IMR-90 (cell line): Measurements from ENCODE around the gene STXBP6. TPM values are rescaled to one million over a fixed set of nuclear protein-coding genes. Genes with fewer than 3 reads are reported as not detected.

Experiments
- ATAC-seq: fragments of 200-7000 bp; cut with Tn5 transposase; 2 replicates; pipeline ENCODE4 v1.9.1; 2020; ENCODE audit warnings: low read depth, mild to moderate bottlenecking, moderate library complexity
- BruUV-seq: library from RNA; stranded (reverse); fragments of 400-500 nt; replicated peaks from 2 replicates; lab custom pipeline; 2021; lab: Mats Ljungman, UMichigan
- CTCF ChIA-PET: fragments of 300-600 bp; formaldehyde crosslinking; extraction: SDS; loops from one replicate; lab custom pipeline; 2021; ENCODE audit warnings: antibody characterized with exemption; lab: Yijun Ruan, JAX
- POLR2A ChIA-PET: fragments of 300-600 bp; sonication (Branson Sonifier 250); formaldehyde crosslinking; loops from one replicate; lab custom pipeline; 2022; ENCODE audit warnings: antibody characterized with exemption; ENCODE audit not compliant: unreplicated experiment; lab: Charles Lee
- DNase-seq: peaks from one replicate; pipeline ENCODE4 v3.0.0; 2013
- H2AFZ ChIP-seq: replicated peaks from 2 replicates; pipeline ENCODE3; 2013; ENCODE audit warnings: low read length, mild to moderate bottlenecking; ENCODE audit not compliant: poor library complexity
- H2AK5ac ChIP-seq: 2 replicates; pipeline ENCODE4 v1.6.1; 2013; ENCODE audit warnings: low read depth, low read length, inconsistent platforms
- H2AK9ac ChIP-seq: replicated peaks from 2 replicates; pipeline ENCODE3; 2013; ENCODE audit warnings: mild to moderate bottlenecking, low read depth, low read length, moderate library complexity; ENCODE audit not compliant: poor library complexity
- H2BK120ac ChIP-seq: 2 replicates; pipeline ENCODE4 v1.6.1; 2013; ENCODE audit warnings: low read depth, low read length, inconsistent platforms
- H2BK15ac ChIP-seq: 3 replicates; pipeline ENCODE4 v1.6.1; 2013; ENCODE audit warnings: low read depth, low read length, inconsistent platforms
- H2BK20ac ChIP-seq: 2 replicates; pipeline ENCODE4 v1.6.1; 2013; ENCODE audit warnings: low read depth, mild to moderate bottlenecking, inconsistent platforms, low read length, moderate library complexity
- H2BK5ac ChIP-seq: 2 replicates; pipeline ENCODE4 v1.6.1; 2013; ENCODE audit warnings: mild to moderate bottlenecking, low read depth, low read length, inconsistent platforms; ENCODE audit not compliant: poor library complexity, severe bottlenecking
- H3K14ac ChIP-seq: replicated peaks from 2 replicates; pipeline ENCODE4 v1.6.1; 2013; ENCODE audit warnings: low read depth, low read length, inconsistent platforms
- H3K18ac ChIP-seq: 2 replicates; pipeline ENCODE4 v1.6.1; 2013; ENCODE audit warnings: low read depth, low read length, control low read depth
- H3K23ac ChIP-seq: 2 replicates; pipeline ENCODE4 v1.6.1; 2013; ENCODE audit warnings: low read depth, low read length, inconsistent platforms
- H3K27ac ChIP-seq: 2 replicates; pipeline ENCODE4 v1.5.1; 2013; ENCODE audit warnings: mild to moderate bottlenecking, control low read depth, low read length; ENCODE audit not compliant: insufficient read depth
- H3K27me3 ChIP-seq: 2 replicates; pipeline ENCODE4 v1.6.1; 2013; ENCODE audit warnings: low read length; ENCODE audit not compliant: control insufficient read depth, insufficient read depth
- H3K36me3 ChIP-seq: 2 replicates; pipeline ENCODE4 v1.6.1; 2013; ENCODE audit warnings: low read length, mixed read lengths; ENCODE audit not compliant: control insufficient read depth, insufficient read depth
- H3K4ac ChIP-seq: 2 replicates; pipeline ENCODE4 v1.6.1; 2013; ENCODE audit warnings: low read depth, low read length, inconsistent platforms
- H3K4me1 ChIP-seq: 2 replicates; pipeline ENCODE4 v1.6.1; 2013; ENCODE audit warnings: low read length, mixed read lengths; ENCODE audit not compliant: control insufficient read depth, insufficient read depth
- H3K4me2 ChIP-seq: 2 replicates; pipeline ENCODE4 v1.6.1; 2013; ENCODE audit warnings: low read depth, mild to moderate bottlenecking, control low read depth, low read length, moderate library complexity
- H3K4me3 ChIP-seq: 2 replicates; pipeline ENCODE4 v1.5.1; 2013; ENCODE audit warnings: low read depth, mild to moderate bottlenecking, control low read depth, low read length, moderate library complexity; ENCODE audit not compliant: insufficient read depth
- H3K56ac ChIP-seq: 2 replicates; pipeline ENCODE4 v1.6.1; 2013; ENCODE audit warnings: low read length, inconsistent platforms; ENCODE audit not compliant: insufficient read depth; ENCODE audit errors: extremely low read depth
- H3K79me1 ChIP-seq, 2 experiments: 2 replicates each; pipeline ENCODE4 v1.6.1; 2013; ENCODE audit warnings: low read length in 2 of 2, inconsistent platforms in 1 of 2, low read depth in 1 of 2
- H3K9ac ChIP-seq: 2 replicates; pipeline ENCODE4 v1.6.1; 2013; ENCODE audit warnings: low read depth, low read length, control low read depth
- H3K9me1 ChIP-seq: 2 replicates; pipeline ENCODE4 v1.6.1; 2013; ENCODE audit warnings: low read length, inconsistent platforms; ENCODE audit not compliant: insufficient read depth
- H3K9me3 ChIP-seq: 2 replicates; pipeline ENCODE4 v1.6.1; 2013; ENCODE audit warnings: low read length; ENCODE audit not compliant: control insufficient read depth, insufficient read depth
- H4K20me1 ChIP-seq: 2 replicates; pipeline ENCODE4 v1.6.1; 2013; ENCODE audit warnings: low read length, inconsistent platforms; ENCODE audit not compliant: insufficient read depth
- H4K5ac ChIP-seq: 2 replicates; pipeline ENCODE4 v1.6.1; 2013; ENCODE audit warnings: mild to moderate bottlenecking, low read depth, low read length, control low read depth
- H4K8ac ChIP-seq, 2 experiments: 2 replicates each; pipeline ENCODE4 v1.6.1; 2013; ENCODE audit warnings: low read depth in 2 of 2, low read length in 2 of 2, control low read depth in 1 of 2, inconsistent platforms in 1 of 2
- H4K91ac ChIP-seq: 2 replicates; pipeline ENCODE4 v1.6.1; 2013; ENCODE audit warnings: low read depth, low read length, inconsistent platforms; ENCODE audit not compliant: insufficient read depth
- CEBPB ChIP-seq: IDR thresholded peaks from 2 replicates; pipeline ENCODE4 v1.6.1; 2012; ENCODE audit warnings: low read depth, low read length, improper control_type of control experiment
- CHD1 ChIP-seq: IDR thresholded peaks from 2 replicates; pipeline ENCODE4 v1.6.1; 2012; ENCODE audit warnings: low read depth, low read length, improper control_type of control experiment
- ELK1 ChIP-seq: fragments of 150-350 bp; IDR thresholded peaks from 2 replicates; pipeline ENCODE4 v1.6.1; 2016; ENCODE audit warnings: low read depth, mild to moderate bottlenecking, low read length, moderate library complexity, borderline replicate concordance
- MAFK ChIP-seq: IDR thresholded peaks from 2 replicates; pipeline ENCODE4 v1.6.1; 2012; ENCODE audit warnings: low read depth, low read length, improper control_type of control experiment
- MXI1 ChIP-seq: IDR thresholded peaks from 2 replicates; pipeline ENCODE4 v1.6.1; 2012; ENCODE audit warnings: low read depth, mild to moderate bottlenecking, low read length, moderate library complexity, borderline replicate concordance
- NFE2L2 ChIP-seq: fragments of 150-350 bp; IDR thresholded peaks from 2 replicates; pipeline ENCODE4 v1.6.1; 2016; ENCODE audit warnings: low read depth, mild to moderate bottlenecking, low read length
- RAD21 ChIP-seq: IDR thresholded peaks from 2 replicates; pipeline ENCODE4 v1.6.1; 2012; ENCODE audit warnings: low read length, improper control_type of control experiment
- SMC3 ChIP-seq: fragments of 150-350 bp; IDR thresholded peaks from 2 replicates; pipeline ENCODE4 v1.6.1; 2016; ENCODE audit warnings: low read depth, mild to moderate bottlenecking, antibody characterized with exemption, low read length, moderate library complexity
- whole genome bisulfite sequencing, 2 experiments: methylation state at CpG; one replicate each; pipeline versions ENCODE4 v1.1.5 to v1.1.7; 2013; ENCODE audit warnings: missing lambda C conversion rate in 2 of 2; ENCODE audit not compliant: insufficient read length in 1 of 2; ENCODE audit errors: extremely low coverage in 2 of 2; 5-methylcytosine and 5-hydroxymethylcytosine counted together
- dilution Hi-C: fragments of 300-500 bp; cut with HindIII; formaldehyde crosslinking; loops from one replicate; pipeline ENCODE4 v1.14.3; 2018; ENCODE audit warnings: low sequenced_read_pairs; ENCODE audit not compliant: unreplicated experiment
- in situ Hi-C: fragments of 300-500 bp; cut with MboI; formaldehyde crosslinking; loops from 3 replicates; pipeline ENCODE4 v1.14.3; 2019; ENCODE audit warnings: low sequenced_read_pairs, inconsistent platforms, mixed read lengths
- intact Hi-C: fragments of 100-400 bp; cut with micrococcal nuclease; formaldehyde crosslinking; loops from 2 replicates; pipeline ENCODE4 v1.10.0; 2022
- polyA plus RNA-seq, 3 experiments: library from polyadenylated mRNA; depleted of rRNA; stranded (reverse); fragments of >200 nt; gene quantifications; 2 replicates each; pipeline ENCODE4 v1.2.3, GENCODE V29; 2012; ENCODE audit warnings: low replicate concordance in 1 of 3
- total RNA-seq: library from RNA; depleted of rRNA; stranded (reverse); fragments of >200 nt; gene quantifications from 2 replicates; pipeline ENCODE4 v1.2.3, GENCODE V29; 2012

STXBP6 gene
- total and polyA plus RNA-seq, 2 of the 4 experiments (the other 2 are of a cell fraction): 14.2 to 14.3 TPM

GRCh38 chr14:24920265-24921075, 129.5 kb downstream of the STXBP6 start:
- dilution Hi-C loops: no loop called here

More at GRCh38 chr14:24920265-24921075, 129.5 kb downstream of the STXBP6 start:
- CTCF ChIA-PET: no interaction called here
- Histone ChIP-seq H3K4me1 (peaks cover 4% of the 10 kb centered on the region; the same call in 1 of the 2 replicates), H3K18ac (no peak overlapping the region; the same call in 1 of the 2 replicates), H3K9me3 (no peaks in the 10 kb centered on the region), H2BK15ac (no peak overlapping the region), H4K8ac (no peak overlapping the region), H2BK120ac (no peak overlapping the region), H3K4me3 (no peak overlapping the region), H2AFZ (no peak overlapping the region), H3K23ac (no peak overlapping the region), H3K4ac (no peak overlapping the region), H2BK5ac (no peak overlapping the region), H3K79me1 (no peaks in the 10 kb centered on the region), H3K9ac (no peak overlapping the region), H4K91ac (no peak overlapping the region), H2AK9ac (no peak overlapping the region), H2AK5ac (no peak overlapping the region), H3K27me3 (no peaks in the 10 kb centered on the region), H2BK20ac (no peak overlapping the region), H3K36me3 (no peaks in the 10 kb centered on the region), H3K27ac (no peak overlapping the region), H3K9me1 (no peaks in the 10 kb centered on the region), H4K20me1 (no peaks in the 10 kb centered on the region), H3K4me2 (no peak overlapping the region), H3K56ac (no peak overlapping the region), H4K5ac (no peak overlapping the region), H3K14ac (no peak overlapping the region)
- in situ Hi-C loops (no loop called here), intact Hi-C loops (no loop called here)
- TF ChIP-seq MXI1 (no peak), SMC3 (no peak), CHD1 (no peak), CEBPB (no peak), MAFK (no peak), RAD21 (no peak), NFE2L2 (no peak), ELK1 (no peak)
- 100% methylated on average over 1 of the region's 4 CpGs; no CpG with 5 or more reads in 1 of the 2 experiments for WGBS, 2 experiments
- no TSS peak for BruUV-seq
- no peak for ATAC-seq
- no peak for DNase-seq
- POLR2A ChIA-PET: no interaction called here
